SK-N-MC (cell line): ENCODE measurements around the gene CDK5R1.
"Not testable (repeated sequence)": the region's sequence is repeated elsewhere in the genome, so short reads cannot be mapped to it uniquely, and the experiment has no call there.

Experiments
- DNase-seq: peaks from one replicate; pipeline ENCODE4 v3.0.0-alpha.2; 2011; ENCODE audit warnings: low read depth, low spot score
- H3K27ac ChIP-seq: fragments of 200-600 bp; sonication (generic); 2 replicates; pipeline ENCODE4 v1.5.1; 2016; ENCODE audit warnings: mixed run types
- H3K36me3 ChIP-seq: fragments of 200-600 bp; sonication (generic); 2 replicates; pipeline ENCODE4 v1.6.1; 2017; ENCODE audit warnings: antibody characterized with exemption, low read length, mixed read lengths; ENCODE audit not compliant: insufficient read depth
- H3K4me3 ChIP-seq: fragments of 200-600 bp; sonication (generic); 2 replicates; pipeline ENCODE4 v1.5.1; 2016
- H3K9ac ChIP-seq: fragments of 200-600 bp; sonication (generic); 2 replicates; pipeline ENCODE4 v1.8.0; 2017; ENCODE audit warnings: mixed run types, mixed read lengths; ENCODE audit not compliant: insufficient read length
- H3K9me3 ChIP-seq: fragments of 200-600 bp; sonication (generic); 2 replicates; pipeline ENCODE4 v1.6.1; 2017; ENCODE audit warnings: low read depth, mild to moderate bottlenecking, antibody characterized with exemption, low read length, moderate library complexity, mixed read lengths
- EZH2 ChIP-seq: fragments of 200-600 bp; sonication (generic); IDR thresholded peaks from one replicate; pipeline ENCODE4 v1.6.1; 2017; ENCODE audit warnings: antibody characterized with exemption
- FOXP2 ChIP-seq: optimal IDR thresholded peaks from 2 replicates; pipeline ENCODE3; 2011; ENCODE audit warnings: mild to moderate bottlenecking, moderate library complexity; ENCODE audit not compliant: insufficient read depth; ENCODE audit errors: extremely low read length, control extremely low read depth
- POLR2AphosphoS5 ChIP-seq: IDR thresholded peaks from 2 replicates; pipeline ENCODE4 v1.6.1; 2012; ENCODE audit warnings: mild to moderate bottlenecking, low read depth, low read length, borderline replicate concordance

CDK5R1 gene

DNA sequence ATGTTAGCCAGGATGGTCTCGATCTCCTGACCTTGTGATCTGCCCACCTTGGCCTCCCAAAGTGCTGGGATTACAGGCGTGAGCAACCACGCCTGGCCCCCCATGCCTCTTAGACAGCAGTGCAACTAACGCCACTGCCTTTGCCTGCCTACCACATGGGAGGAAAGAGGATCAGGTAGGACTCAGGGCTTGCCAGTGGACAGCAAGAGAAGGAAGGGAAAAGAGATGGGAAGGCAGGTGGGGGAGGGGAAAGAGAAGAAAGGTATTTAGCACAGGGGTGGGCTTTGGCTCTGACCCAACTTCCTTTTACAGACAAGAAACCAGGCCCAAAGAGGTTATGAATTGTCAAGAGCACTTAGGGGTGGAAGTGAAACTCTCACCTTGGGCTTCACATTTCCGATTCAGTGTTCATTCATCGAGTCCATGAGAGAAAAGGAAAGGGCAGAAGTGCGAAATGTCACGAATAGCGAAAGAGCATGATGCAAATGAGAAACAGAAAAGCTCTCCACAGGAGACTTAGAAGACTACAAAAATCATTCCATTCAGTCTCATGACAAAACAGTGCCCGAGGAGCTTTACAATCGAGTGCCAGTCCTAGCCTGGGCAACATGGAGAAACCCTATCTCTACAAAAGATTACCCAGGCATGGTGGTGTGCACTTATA, 36.4 kb downstream of the CDK5R1 start:
- Histone ChIP-seq H3K9ac (no peak overlapping the region), H3K27ac (no peak overlapping the region), H3K36me3 (no peaks in the 10 kb centered on the region), H3K9me3 (no peaks in the 10 kb centered on the region), H3K4me3 (no peak overlapping the region)
- no peak for DNase-seq
- TF ChIP-seq EZH2 (no peak), POLR2AphosphoS5 (no peak), FOXP2 (no peak)

DNA sequence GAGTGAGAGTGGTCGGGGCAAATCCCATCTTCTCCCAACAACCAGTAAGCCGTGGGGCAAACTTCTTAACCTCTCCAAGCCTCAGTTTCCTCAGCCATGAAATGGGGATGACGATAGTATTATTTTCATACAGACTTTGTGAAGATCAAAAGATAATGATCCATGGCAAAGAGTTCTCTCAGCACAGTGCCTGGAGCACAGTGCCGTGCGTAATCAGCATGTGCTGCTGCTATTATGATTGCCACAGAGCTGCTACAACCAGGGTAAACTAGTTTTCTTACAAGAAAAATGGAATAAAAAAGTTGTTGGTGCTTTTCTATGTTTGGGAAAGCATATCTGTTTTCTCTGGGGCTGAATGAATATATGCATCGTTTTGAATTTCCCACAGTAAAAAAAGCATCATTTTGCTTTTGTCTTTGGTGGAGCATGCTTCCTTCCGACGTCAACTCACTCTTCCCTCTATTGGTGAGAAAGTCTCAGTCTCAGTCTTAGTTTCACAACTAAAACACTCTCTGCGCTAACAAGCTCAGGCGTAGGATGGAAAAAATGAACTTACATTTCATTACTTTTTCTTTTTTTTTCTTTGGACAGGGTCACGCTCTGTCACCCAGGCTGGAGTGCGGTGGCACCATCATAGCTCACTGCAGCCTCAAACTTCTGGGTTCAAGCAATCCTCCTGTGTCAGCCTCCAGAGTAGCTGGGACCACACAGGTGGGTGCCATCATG, 37.2 kb downstream of the CDK5R1 start:
- no peak overlapping the region for H3K4me3 ChIP-seq
- TF ChIP-seq EZH2 (no peak), FOXP2 (no peak), POLR2AphosphoS5 (no peak)
- no peak overlapping the region for H3K27ac ChIP-seq
- H3K36me3 ChIP-seq, result no peaks in the 10 kb centered on the region
- no peaks in the 10 kb centered on the region for H3K9me3 ChIP-seq
- H3K9ac ChIP-seq, result no peak overlapping the region
- no peak for DNase-seq

DNA sequence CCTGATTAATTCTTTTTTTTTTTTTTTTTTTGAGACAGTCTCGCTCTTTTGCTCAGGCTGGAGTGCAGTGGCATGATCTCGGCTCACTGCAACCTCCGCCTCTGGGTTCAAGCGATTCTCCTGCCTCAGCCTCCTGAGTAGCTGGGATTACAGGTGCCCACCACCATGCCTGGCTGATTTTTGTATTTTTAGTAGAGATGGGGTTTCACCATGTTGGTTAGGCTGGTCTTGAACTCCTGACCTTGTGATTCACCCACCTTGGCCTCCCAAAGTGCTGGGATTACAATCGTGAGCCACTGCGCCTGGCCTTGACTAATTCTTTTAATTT, 37.7 kb downstream of the CDK5R1 start:
- not testable (repeated sequence) for H3K9ac ChIP-seq, H3K27ac ChIP-seq

DNA sequence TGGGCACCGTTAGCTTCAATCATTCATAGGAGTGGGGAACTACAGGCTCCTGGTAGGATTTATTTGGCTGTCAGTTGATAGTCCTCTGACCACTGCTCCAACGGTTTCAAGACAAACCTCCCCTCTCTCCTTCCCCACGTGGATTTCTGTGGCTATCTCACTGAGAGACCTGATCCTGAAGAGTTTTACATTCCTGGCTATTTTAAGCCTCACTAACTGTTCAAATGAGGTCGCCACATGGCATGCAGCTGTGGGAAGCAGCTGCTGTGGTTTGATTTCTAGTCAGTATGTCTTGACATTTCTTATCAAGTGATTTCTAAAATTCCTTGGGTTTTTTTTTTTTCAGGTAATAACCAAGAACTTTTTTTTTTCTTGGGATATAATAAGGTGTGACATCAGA, 38.3 kb downstream of the CDK5R1 start:
- DNase-seq, result no peak
- H3K9me3 ChIP-seq, result no peaks in the 10 kb centered on the region
- no peak overlapping the region for H3K4me3 ChIP-seq
- no peak overlapping the region for H3K27ac ChIP-seq
- no peaks in the 10 kb centered on the region for H3K36me3 ChIP-seq
- TF ChIP-seq POLR2AphosphoS5, result no peak
- no peak for TF ChIP-seq FOXP2
- no peak for TF ChIP-seq EZH2
- no peak overlapping the region for H3K9ac ChIP-seq

More for the DNA sequence above, 37.7 kb downstream of the CDK5R1 start:
- H3K9me3 ChIP-seq, DNase-seq, H3K4me3 ChIP-seq, H3K36me3 ChIP-seq: not testable (repeated sequence)

DNA sequence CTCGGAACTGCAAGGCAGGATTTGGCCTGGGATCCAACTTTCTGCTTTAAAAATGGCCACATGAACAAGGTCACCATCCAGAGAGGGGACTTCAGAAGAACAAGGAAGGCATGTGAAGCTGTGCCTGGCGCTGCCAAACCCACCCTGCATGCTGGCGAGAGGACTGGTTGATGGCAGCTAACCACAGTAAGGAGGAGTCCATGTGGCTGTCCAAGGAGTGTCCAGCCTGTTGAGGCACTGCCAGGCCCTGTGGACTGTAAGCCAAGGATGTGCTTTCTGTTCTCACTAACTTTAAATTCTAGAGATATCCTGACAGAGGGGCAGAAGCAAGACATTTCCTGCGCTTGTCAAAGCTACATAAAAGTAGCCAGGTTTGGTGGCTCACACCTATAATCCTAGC, 40.4 kb downstream of the CDK5R1 start:
- TF ChIP-seq POLR2AphosphoS5 (no peak), FOXP2 (no peak), EZH2 (no peak)
- H3K36me3 ChIP-seq, result no peaks in the 10 kb centered on the region
- H3K9me3 ChIP-seq, result no peaks in the 10 kb centered on the region
- DNase-seq, result no peak
- no peak overlapping the region for H3K27ac ChIP-seq
- no peak overlapping the region for H3K4me3 ChIP-seq
- H3K9ac ChIP-seq, result no peak overlapping the region

DNA sequence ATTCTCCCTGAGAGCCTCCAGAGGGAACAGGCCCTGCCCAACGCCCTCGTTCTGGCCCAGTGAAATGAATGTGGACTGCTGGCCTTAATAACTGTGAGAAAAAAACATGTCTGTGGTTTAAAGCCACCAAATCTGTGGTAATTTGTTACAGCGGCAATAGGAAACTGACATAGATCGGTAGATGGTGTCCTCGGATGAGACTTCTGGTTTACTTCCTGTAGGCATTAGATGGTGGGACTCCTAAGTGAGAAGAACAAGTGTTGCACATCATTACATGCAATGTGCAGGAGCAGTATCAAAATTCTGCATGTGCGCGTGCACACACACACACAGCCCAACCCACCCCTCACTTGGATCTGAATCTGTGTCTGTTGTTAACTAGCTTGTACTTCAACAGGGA, 42.0 kb downstream of the CDK5R1 start:
- H3K4me3 ChIP-seq, result no peak overlapping the region
- H3K9ac ChIP-seq, result no peak overlapping the region
- H3K36me3 ChIP-seq, result no peaks in the 10 kb centered on the region
- H3K27ac ChIP-seq, result no peak overlapping the region
- no peak for TF ChIP-seq FOXP2
- TF ChIP-seq POLR2AphosphoS5, result no peak
- TF ChIP-seq EZH2, result no peak
- no peaks in the 10 kb centered on the region for H3K9me3 ChIP-seq
- no peak for DNase-seq

DNA sequence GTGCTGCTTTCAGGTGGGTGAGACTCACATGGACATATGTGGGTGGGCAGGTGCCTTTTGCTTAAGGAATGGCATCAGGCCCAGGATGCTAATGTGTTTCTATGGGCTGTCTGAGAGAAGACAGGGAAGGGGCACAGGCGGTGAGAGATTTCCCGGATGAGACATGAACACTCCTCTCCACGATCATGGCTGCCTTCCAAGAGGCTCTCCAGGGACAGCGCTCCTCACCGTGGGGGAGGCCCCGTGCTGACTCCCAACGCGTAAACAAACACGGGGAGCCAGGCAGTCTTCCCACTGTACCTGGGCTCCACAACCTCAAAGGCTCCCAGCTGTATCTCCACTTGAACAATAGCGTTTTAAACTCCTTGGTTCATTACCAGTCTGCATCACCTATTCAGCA, 42.8 kb downstream of the CDK5R1 start:
- H3K4me3 ChIP-seq, result no peak overlapping the region
- H3K27ac ChIP-seq, result no peak overlapping the region
- no peaks in the 10 kb centered on the region for H3K36me3 ChIP-seq
- H3K9ac ChIP-seq, result no peak overlapping the region
- DNase-seq, result no peak
- no peaks in the 10 kb centered on the region for H3K9me3 ChIP-seq
- TF ChIP-seq POLR2AphosphoS5 (no peak), EZH2 (no peak), FOXP2 (peak; percentile 47)

DNA sequence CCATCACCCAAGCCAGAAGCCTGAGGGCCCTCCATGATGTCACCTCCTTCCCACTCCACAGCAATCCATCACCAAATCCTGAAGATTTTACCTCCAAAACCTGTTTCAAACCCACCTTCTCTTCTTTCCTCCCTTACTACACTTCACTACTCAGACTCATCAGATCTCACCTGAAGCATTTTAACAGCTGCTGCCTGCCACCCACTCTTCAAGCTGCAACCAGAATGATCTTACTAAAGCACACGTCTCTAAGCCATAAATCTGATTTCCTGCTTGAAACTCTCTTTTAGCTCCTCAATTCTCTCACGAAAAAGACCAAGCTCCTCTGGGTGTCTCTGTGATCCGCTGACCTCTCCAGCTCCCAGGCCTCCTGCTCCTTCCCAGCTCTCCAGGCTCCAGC, 46.5 kb downstream of the CDK5R1 start:
- Histone ChIP-seq H3K36me3 (no peaks in the 10 kb centered on the region), H3K9me3 (no peaks in the 10 kb centered on the region), H3K4me3 (no peak overlapping the region), H3K9ac (no peak overlapping the region), H3K27ac (no peak overlapping the region)
- TF ChIP-seq EZH2, result no peak
- no peak for TF ChIP-seq FOXP2
- TF ChIP-seq POLR2AphosphoS5, result no peak
- DNase-seq, result no peak

DNA sequence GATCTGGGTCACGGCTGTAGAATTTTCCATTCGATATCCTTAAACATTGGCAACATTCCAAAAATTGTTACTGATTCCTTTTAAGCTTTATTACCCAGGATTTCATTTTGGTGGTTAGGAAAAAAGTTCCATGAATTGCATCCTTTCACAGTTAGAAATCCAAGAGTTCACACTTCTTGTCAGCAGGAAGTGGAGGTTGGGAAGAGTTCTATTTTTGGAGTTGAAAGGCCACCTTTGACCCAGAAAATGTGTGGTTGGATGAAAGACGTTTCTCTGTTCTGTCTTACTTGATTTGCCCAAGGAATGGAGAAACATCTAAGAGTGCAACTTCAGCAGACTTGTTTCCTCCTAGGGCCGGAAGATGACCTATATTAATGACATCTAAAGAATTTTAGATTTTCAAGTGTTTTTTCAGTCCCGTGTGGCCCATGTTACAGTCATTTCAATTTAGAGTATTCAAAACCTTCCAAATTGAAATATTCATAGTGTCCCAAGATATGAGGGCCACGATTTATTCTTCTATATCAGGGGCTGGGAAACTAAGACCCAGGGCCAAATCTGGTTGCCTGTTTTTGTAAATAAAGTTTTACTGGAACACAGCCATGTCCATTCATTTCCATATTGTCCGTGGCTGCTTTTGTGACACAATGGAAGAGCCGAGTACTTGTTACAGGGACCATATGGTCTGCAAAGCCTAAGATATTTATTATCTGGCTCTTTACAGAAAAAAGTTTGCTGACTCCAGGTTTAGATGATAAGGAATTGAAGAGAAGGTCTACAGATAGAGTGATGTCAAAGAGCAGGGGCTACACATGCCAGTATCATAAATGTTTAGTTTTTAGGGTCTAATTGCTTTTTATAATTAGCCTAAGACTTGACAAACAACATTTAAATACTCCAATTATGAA, 50.2 kb downstream of the CDK5R1 start:
- TF ChIP-seq FOXP2, result no peak
- no peak for TF ChIP-seq POLR2AphosphoS5
- no peak for TF ChIP-seq EZH2
- Histone ChIP-seq H3K9ac (no peak overlapping the region), H3K36me3 (no peaks in the 10 kb centered on the region), H3K4me3 (peak overlapping the region; percentile 49), H3K9me3 (no peaks in the 10 kb centered on the region), H3K27ac (no peak overlapping the region)
- no peak for DNase-seq
